ENCODE data around the gene NSRP1. TPM values are rescaled to one million over a fixed set of nuclear protein-coding genes. Genes with fewer than 3 reads are reported as not detected.
"Not testable (repeated sequence)": the region's sequence is repeated elsewhere in the genome, so short reads cannot be mapped to it uniquely, and the experiment has no call there.

Gene NSRP1
- total RNA-seq, 2 donors from 2014 or later, result 20.9 TPM

DNA sequence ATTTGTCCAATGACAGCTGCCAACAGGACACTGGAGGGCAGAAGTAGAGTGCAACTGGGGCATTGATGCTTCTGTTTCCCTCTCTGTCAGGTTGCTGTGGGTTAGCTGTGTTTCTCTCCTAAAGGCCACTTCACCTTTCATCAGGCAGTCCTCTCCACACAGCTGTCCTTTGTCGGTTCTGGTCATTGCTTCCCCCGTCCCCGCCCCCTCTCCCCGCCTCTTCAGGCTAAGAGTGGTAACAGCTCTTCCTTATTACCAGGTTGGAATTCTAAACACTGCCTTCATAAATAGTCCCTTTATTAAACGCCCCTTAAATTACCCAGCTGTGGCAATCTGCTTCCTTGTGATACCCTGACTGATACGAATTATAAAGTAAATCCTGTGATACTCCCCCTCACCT is 31.8 kb upstream of the NSRP1 start:
- no peak overlapping the region for H3K9ac ChIP-seq (ENCODE audit: low read depth in 2 of 2, low read length in 2 of 2)
- no peaks in the 10 kb centered on the region for H3K36me3 ChIP-seq
- intact Hi-C loops (cut with DNase I), result no loop called here
- H3K9me3 ChIP-seq, result no peaks in the 10 kb centered on the region
- no peak overlapping the region for H3K27ac ChIP-seq
- H3K4me3 ChIP-seq, result no peak overlapping the region
- no peaks in the 10 kb centered on the region for H3K27me3 ChIP-seq
- no peaks in the 10 kb centered on the region for H3K4me1 ChIP-seq
- DNase-seq, result no peak
- TF ChIP-seq, protein P1, sequence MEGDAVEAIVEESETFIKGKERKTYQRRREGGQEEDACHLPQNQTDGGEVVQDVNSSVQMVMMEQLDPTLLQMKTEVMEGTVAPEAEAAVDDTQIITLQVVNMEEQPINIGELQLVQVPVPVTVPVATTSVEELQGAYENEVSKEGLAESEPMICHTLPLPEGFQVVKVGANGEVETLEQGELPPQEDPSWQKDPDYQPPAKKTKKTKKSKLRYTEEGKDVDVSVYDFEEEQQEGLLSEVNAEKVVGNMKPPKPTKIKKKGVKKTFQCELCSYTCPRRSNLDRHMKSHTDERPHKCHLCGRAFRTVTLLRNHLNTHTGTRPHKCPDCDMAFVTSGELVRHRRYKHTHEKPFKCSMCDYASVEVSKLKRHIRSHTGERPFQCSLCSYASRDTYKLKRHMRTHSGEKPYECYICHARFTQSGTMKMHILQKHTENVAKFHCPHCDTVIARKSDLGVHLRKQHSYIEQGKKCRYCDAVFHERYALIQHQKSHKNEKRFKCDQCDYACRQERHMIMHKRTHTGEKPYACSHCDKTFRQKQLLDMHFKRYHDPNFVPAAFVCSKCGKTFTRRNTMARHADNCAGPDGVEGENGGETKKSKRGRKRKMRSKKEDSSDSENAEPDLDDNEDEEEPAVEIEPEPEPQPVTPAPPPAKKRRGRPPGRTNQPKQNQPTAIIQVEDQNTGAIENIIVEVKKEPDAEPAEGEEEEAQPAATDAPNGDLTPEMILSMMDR (IDR thresholded peaks at IDR 0.05), result no peak

DNA sequence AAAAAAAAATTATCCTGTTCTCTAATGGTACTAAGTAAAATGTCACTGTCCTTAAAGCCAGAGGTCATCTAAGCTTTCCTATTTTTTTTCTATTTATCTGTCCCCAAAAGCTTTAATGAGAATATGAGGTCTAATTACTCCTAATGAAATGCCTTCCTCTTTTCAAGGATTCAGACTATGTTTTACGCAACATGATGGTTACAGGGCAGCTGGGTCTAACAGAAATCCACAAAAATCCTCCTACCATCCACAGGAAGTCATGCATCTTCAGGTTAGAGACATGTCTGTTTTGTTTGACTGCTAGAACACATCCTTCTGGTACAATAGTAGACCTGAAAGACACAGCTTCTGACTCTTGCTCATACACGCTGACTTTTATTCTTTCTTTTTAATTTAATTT is 29.7 kb upstream of the NSRP1 start:
- TF ChIP-seq, protein P1 (IDR thresholded peaks at IDR 0.05), result no peak
- no peak for DNase-seq
- H3K9ac ChIP-seq (ENCODE audit: low read depth in 2 of 2, low read length in 2 of 2), result no peak overlapping the region
- H3K4me1 ChIP-seq, result no peaks in the 10 kb centered on the region
- no peaks in the 10 kb centered on the region for H3K36me3 ChIP-seq
- H3K4me3 ChIP-seq, result no peak overlapping the region
- H3K9me3 ChIP-seq, result no peaks in the 10 kb centered on the region
- H3K27ac ChIP-seq, result no peak overlapping the region
- H3K27me3 ChIP-seq, result no peaks in the 10 kb centered on the region
- intact Hi-C loops (cut with DNase I), result no loop called here

DNA sequence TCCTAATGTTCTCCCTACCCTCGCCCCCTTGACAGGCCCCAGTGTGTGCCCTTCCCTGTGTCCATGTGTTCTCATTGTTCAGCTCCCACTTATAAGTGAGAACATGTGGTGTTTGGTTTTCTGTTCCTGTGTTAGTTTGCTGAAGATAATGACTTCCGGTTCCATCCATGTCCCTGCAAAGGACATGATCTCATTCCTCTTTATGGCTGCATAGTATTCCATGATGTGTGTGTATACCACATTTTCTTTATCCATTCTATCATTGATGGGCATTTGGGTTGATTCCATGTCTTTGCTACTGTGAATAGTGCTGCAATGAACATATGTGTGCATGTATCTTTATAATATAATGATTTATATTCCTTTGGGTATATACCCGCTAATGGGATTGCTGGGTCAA is 29.2 kb upstream of the NSRP1 start:
- H3K27ac ChIP-seq; H3K36me3 ChIP-seq; H3K4me3 ChIP-seq; H3K27me3 ChIP-seq; H3K4me1 ChIP-seq; H3K9me3 ChIP-seq; H3K9ac ChIP-seq (ENCODE audit: low read depth in 2 of 2, low read length in 2 of 2); intact Hi-C loops (cut with DNase I); DNase-seq: not testable (repeated sequence)

DNA sequence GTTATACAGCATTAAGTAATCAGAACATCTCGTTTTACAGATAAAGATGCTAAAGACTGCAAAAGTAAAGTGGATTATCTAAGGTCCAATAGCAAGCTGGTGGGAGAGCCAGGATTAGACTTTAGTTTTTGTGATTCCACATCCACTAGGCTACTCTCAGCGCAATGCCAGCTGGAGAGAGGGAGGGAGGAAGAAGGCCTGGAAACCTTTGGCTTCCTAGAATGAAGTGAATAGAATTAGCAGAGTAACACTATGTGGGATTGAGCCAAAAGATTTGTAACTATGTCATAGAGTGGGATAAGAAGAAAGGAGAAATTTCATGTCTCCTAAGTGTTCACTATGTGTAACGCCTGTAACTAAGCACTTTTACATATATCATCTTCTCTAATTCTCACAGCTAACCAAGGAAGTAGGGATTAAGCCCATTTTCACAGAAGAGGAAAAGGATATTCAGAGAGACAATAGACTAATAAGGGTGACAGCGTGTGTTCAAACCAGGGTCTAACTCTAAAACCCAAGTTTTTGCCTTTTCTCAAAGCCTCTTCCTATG is 25.4 kb upstream of the NSRP1 start:
- H3K36me3 ChIP-seq, result no peaks in the 10 kb centered on the region
- H3K9ac ChIP-seq (ENCODE audit: low read depth in 2 of 2, low read length in 2 of 2), result no peak overlapping the region
- no peak for DNase-seq
- H3K27me3 ChIP-seq, result no peaks in the 10 kb centered on the region
- no peaks in the 10 kb centered on the region for H3K4me1 ChIP-seq
- H3K27ac ChIP-seq, result no peak overlapping the region
- H3K4me3 ChIP-seq, result no peak overlapping the region
- no peaks in the 10 kb centered on the region for H3K9me3 ChIP-seq
- intact Hi-C loops (cut with DNase I), result loop anchor here (10.0 kb wide), 1 partner anchor 156 kb away; the partner anchor contains the start of gene SSH2
- TF ChIP-seq, protein P1 (IDR thresholded peaks at IDR 0.05), result no peak

DNA sequence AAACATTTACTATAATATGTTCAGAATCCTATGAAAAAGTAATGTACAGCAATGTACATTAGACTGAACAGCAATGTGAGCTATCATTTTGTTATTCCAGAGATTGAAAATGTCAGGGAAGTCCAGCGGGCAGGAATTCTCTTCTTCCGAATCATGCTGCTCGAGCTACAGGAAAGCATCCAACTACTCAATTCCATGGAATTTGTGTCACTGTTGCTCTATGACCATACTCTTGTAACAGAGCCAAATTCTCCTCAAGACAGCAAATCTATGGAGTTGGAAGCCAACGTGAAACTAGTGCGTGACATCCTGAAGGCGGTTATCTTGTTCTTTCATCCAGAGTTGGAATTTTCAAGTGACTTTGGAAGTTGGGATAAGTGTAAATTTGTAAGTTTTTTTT is 24.8 kb upstream of the NSRP1 start:
- no peak for DNase-seq
- no peak overlapping the region for H3K9ac ChIP-seq (ENCODE audit: low read depth in 2 of 2, low read length in 2 of 2)
- TF ChIP-seq, protein P1 (IDR thresholded peaks at IDR 0.05), result no peak
- no peaks in the 10 kb centered on the region for H3K9me3 ChIP-seq
- no peaks in the 10 kb centered on the region for H3K36me3 ChIP-seq
- no peak overlapping the region for H3K27ac ChIP-seq
- H3K27me3 ChIP-seq, result no peaks in the 10 kb centered on the region
- intact Hi-C loops (cut with DNase I), result loop anchor here (10.0 kb wide), 1 partner anchor 157 kb away; the partner anchor contains the start of gene SSH2
- H3K4me3 ChIP-seq, result no peak overlapping the region
- no peaks in the 10 kb centered on the region for H3K4me1 ChIP-seq

DNA sequence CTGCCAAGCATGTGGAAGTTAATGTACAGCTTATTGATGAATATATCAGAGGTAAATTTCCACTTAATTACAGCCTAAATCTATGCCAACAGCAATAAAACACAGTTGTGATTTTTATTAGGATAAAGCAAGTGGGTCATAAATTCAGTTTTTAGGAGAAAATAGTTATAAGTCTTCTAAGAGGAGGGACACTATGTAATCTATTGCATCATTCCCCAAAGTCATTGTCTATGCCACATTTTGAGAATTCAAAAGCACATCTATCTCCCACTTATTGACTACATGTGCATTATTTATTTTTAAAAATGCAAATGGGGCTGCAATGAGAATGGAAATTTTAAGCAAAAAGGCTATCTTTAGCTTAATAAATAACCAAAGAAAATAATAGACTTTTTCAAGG is 23.7 kb upstream of the NSRP1 start:
- Histone ChIP-seq H3K9me3 (no peaks in the 10 kb centered on the region), H3K4me3 (no peak overlapping the region), H3K27ac (no peak overlapping the region), H3K4me1 (no peaks in the 10 kb centered on the region), H3K9ac (ENCODE audit: low read depth in 2 of 2, low read length in 2 of 2) (no peak overlapping the region), H3K36me3 (no peaks in the 10 kb centered on the region), H3K27me3 (no peaks in the 10 kb centered on the region)
- TF ChIP-seq, protein P1 (IDR thresholded peaks at IDR 0.05), result no peak
- no peak for DNase-seq
- intact Hi-C loops (cut with DNase I), result loop anchor here (10.0 kb wide), 1 partner anchor 158 kb away; the partner anchor contains the start of gene SSH2
